Ovary (tissue), 3 donors: ENCODE measurements around the gene EPHB1.

Experiments used
- EP300 ChIP-seq: sonication (generic); formaldehyde crosslinking; IDR thresholded peaks from one replicate; pipeline ENCODE4 v1.6.1; 2017; ENCODE audit warnings: antibody characterized with exemption
- POLR2A ChIP-seq: fragments of 450-650 bp; IDR thresholded peaks from one replicate; pipeline ENCODE4 v1.6.1; 2017; ENCODE audit warnings: antibody characterized with exemption, mild to moderate bottlenecking, moderate library complexity
- TF ChIP-seq, protein P1 (sequence below), 3 donors: fragments of 450-650 bp in 2 of 3; fragments of 200-600 bp in 1 of 3; IDR thresholded peaks; one replicate each; pipeline versions ENCODE4 v1.5.1 to v1.8.0; 2016 to 2022; ENCODE audit warnings: antibody characterized with exemption in 3 of 3, mild to moderate bottlenecking in 1 of 3
- donor health status: DM: no; HTN: no; CAD: no.

DNA sequence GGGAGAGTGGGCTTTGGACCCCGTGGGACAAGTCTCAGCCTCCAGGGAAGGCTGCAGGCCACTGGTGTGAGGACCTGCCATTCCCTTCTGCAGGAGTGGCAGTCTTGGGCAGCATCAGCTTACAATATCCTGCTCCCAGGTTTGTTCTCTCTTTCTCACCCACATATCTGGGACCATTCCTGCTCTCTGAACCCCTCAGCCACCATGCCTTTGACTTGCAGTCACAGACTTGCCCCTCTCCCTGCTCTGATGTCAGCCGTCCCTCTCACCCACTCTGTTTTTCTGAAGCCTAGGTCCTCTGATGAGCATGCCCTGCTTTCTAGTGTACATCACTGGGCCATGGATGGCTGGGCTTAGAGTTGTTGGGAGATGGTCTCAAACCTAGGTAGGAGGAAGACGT lies 282.1 kb downstream of the EPHB1 start:
- TF ChIP-seq, protein P1, sequence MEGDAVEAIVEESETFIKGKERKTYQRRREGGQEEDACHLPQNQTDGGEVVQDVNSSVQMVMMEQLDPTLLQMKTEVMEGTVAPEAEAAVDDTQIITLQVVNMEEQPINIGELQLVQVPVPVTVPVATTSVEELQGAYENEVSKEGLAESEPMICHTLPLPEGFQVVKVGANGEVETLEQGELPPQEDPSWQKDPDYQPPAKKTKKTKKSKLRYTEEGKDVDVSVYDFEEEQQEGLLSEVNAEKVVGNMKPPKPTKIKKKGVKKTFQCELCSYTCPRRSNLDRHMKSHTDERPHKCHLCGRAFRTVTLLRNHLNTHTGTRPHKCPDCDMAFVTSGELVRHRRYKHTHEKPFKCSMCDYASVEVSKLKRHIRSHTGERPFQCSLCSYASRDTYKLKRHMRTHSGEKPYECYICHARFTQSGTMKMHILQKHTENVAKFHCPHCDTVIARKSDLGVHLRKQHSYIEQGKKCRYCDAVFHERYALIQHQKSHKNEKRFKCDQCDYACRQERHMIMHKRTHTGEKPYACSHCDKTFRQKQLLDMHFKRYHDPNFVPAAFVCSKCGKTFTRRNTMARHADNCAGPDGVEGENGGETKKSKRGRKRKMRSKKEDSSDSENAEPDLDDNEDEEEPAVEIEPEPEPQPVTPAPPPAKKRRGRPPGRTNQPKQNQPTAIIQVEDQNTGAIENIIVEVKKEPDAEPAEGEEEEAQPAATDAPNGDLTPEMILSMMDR (IDR thresholded peaks at IDR 0.05): no peak
- no peak for TF ChIP-seq POLR2A
- TF ChIP-seq EP300: no peak
